ENCODE results near the gene SCAMP4. TPM values are rescaled to one million over a fixed set of nuclear protein-coding genes. Genes with fewer than 3 reads are reported as not detected.

Gene SCAMP4
- total and polyA plus RNA-seq, 2 of the 13 experiments (the other 11 are each of a cell fraction or from before 2014, with no cell fraction given): 10.7 to 13.7 TPM

DNA sequence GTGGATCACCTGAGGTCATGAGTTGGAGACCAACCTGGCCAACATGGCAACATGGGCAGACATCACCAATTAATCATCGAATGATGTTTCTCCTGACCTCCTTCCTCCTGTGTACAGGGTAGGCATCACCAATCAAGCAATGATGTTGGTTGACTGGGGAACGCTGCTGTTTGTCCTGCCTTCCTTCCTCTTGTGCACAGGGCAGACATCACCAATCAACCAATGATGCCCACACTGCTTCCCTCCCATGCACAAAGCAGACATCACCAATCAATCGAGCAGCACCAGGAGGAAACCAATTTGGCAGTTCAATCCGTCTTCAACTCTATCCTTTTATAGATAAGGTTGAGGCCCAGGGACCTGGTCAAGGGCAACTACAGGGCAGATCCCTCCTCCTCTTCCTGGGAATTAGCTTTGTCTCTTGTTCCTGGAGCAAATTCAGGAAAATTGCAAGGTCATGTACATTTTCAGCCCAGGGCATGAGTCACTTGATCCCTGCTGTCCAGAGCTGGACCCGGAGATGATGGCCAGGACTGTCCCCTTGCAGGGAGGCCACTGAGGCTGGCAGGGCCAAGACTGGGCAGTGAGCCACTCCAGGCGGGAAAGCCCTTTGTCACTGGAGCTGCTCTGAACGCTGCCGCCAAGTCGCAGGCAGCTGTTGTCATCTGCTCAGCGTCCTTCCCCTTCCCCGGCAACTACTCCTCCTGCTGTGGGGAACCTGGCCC lies 30.4 kb downstream of the SCAMP4 start (continued):
- TF ChIP-seq, protein P1, sequence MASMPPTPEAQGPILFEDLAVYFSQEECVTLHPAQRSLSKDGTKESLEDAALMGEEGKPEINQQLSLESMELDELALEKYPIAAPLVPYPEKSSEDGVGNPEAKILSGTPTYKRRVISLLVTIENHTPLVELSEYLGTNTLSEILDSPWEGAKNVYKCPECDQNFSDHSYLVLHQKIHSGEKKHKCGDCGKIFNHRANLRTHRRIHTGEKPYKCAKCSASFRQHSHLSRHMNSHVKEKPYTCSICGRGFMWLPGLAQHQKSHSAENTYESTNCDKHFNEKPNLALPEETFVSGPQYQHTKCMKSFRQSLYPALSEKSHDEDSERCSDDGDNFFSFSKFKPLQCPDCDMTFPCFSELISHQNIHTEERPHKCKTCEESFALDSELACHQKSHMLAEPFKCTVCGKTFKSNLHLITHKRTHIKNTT (CRISPR knock-in tag; IDR thresholded peaks at IDR 0.05): no peak
- TF ChIP-seq ZNF431 (CRISPR knock-in tag; IDR thresholded peaks at IDR 0.05; ENCODE audit: borderline replicate concordance, low read depth) (no peak), HOXA7 (CRISPR knock-in tag; IDR thresholded peaks at IDR 0.05) (no peak), NR3C1 (CRISPR knock-in tag; IDR thresholded peaks at IDR 0.05) (no peak), ZNF782 (CRISPR knock-in tag; IDR thresholded peaks at IDR 0.05; ENCODE audit: borderline replicate concordance) (no peak), ZNF274 (CRISPR knock-in tag; IDR thresholded peaks at IDR 0.05) (0 out of 2 replicates have a peak, but pooled peaks have one; percentile 67), PAX8 (CRISPR knock-in tag; IDR thresholded peaks at IDR 0.05; ENCODE audit: borderline replicate concordance) (no peak), SP5 (CRISPR knock-in tag; IDR thresholded peaks at IDR 0.05; ENCODE audit: borderline replicate concordance, low read depth) (no peak), RARA (CRISPR knock-in tag; IDR thresholded peaks at IDR 0.05) (peak; percentile 44; the same call in 1 of the 2 replicates), ZNF33B (CRISPR knock-in tag; IDR thresholded peaks at IDR 0.05) (no peak), HNRNPH1 (optimal IDR thresholded peaks at IDR 0.05; ENCODE audit: low read depth, low read length) (no peak), ZNF558 (CRISPR knock-in tag; IDR thresholded peaks at IDR 0.05; ENCODE audit: borderline replicate concordance) (no peak), SAFB2 (CRISPR knock-in tag; IDR thresholded peaks at IDR 0.05; ENCODE audit: borderline replicate concordance, low read depth) (no peak), DMAP1 (CRISPR knock-in tag; IDR thresholded peaks at IDR 0.05) (no peak)
- TF ChIP-seq, protein P2, sequence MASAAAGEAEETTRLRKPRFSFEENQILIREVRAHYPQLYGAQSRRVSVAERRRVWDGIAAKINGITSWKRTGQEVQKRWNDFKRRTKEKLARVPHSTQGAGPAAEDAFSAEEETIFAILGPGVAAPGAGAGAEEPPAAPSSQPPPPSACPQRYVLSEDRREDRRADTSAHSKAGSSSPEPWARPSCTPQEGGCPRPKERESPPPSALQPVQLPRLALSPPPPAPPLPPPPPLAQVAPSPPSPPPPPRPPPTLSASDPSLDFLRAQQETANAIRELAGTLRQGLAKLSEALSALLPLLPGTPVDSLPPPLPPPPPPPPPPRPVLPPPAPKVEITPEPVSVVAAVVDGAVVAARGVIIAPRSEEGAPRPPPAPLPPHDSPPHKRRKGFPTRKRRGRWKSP (CRISPR knock-in tag; IDR thresholded peaks at IDR 0.05): no peak
- TF ChIP-seq, protein P3, sequence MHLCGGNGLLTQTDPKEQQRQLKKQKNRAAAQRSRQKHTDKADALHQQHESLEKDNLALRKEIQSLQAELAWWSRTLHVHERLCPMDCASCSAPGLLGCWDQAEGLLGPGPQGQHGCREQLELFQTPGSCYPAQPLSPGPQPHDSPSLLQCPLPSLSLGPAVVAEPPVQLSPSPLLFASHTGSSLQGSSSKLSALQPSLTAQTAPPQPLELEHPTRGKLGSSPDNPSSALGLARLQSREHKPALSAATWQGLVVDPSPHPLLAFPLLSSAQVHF (CRISPR knock-in tag; IDR thresholded peaks at IDR 0.05): no peak
- TF ChIP-seq, protein P4, sequence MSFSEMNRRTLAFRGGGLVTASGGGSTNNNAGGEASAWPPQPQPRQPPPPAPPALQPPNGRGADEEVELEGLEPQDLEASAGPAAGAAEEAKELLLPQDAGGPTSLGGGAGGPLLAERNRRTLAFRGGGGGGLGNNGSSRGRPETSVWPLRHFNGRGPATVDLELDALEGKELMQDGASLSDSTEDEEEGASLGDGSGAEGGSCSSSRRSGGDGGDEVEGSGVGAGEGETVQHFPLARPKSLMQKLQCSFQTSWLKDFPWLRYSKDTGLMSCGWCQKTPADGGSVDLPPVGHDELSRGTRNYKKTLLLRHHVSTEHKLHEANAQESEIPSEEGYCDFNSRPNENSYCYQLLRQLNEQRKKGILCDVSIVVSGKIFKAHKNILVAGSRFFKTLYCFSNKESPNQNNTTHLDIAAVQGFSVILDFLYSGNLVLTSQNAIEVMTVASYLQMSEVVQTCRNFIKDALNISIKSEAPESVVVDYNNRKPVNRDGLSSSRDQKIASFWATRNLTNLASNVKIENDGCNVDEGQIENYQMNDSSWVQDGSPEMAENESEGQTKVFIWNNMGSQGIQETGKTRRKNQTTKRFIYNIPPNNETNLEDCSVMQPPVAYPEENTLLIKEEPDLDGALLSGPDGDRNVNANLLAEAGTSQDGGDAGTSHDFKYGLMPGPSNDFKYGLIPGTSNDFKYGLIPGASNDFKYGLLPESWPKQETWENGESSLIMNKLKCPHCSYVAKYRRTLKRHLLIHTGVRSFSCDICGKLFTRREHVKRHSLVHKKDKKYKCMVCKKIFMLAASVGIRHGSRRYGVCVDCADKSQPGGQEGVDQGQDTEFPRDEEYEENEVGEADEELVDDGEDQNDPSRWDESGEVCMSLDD (CRISPR knock-in tag; IDR thresholded peaks at IDR 0.05; ENCODE audit: borderline replicate concordance): no peak
- TF ChIP-seq, protein P5, sequence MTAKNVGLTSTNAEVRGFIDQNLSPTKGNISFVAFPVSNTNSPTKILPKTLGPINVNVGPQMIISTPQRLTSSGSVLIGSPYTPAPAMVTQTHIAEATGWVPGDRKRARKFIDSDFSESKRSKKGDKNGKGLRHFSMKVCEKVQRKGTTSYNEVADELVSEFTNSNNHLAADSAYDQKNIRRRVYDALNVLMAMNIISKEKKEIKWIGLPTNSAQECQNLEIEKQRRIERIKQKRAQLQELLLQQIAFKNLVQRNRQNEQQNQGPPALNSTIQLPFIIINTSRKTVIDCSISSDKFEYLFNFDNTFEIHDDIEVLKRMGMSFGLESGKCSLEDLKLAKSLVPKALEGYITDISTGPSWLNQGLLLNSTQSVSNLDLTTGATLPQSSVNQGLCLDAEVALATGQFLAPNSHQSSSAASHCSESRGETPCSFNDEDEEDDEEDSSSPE (CRISPR knock-in tag; IDR thresholded peaks at IDR 0.05): 0 out of 2 replicates have a peak, but pooled peaks have one; percentile 38
- TF ChIP-seq, protein P6, sequence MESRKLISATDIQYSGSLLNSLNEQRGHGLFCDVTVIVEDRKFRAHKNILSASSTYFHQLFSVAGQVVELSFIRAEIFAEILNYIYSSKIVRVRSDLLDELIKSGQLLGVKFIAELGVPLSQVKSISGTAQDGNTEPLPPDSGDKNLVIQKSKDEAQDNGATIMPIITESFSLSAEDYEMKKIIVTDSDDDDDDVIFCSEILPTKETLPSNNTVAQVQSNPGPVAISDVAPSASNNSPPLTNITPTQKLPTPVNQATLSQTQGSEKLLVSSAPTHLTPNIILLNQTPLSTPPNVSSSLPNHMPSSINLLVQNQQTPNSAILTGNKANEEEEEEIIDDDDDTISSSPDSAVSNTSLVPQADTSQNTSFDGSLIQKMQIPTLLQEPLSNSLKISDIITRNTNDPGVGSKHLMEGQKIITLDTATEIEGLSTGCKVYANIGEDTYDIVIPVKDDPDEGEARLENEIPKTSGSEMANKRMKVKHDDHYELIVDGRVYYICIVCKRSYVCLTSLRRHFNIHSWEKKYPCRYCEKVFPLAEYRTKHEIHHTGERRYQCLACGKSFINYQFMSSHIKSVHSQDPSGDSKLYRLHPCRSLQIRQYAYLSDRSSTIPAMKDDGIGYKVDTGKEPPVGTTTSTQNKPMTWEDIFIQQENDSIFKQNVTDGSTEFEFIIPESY (CRISPR knock-in tag; IDR thresholded peaks at IDR 0.05): peak; percentile 46
- TF ChIP-seq, protein P7, sequence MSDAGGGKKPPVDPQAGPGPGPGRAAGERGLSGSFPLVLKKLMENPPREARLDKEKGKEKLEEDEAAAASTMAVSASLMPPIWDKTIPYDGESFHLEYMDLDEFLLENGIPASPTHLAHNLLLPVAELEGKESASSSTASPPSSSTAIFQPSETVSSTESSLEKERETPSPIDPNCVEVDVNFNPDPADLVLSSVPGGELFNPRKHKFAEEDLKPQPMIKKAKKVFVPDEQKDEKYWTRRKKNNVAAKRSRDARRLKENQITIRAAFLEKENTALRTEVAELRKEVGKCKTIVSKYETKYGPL (CRISPR knock-in tag; IDR thresholded peaks at IDR 0.05): no peak

All from HepG2 (cell line).